SK-N-SH treated with all-trans-retinoic acid at 6 μM for 48 hours (cell line): Measurements from ENCODE around the gene ATRAID.

ENCODE experiments used
- PATZ1 ChIP-seq: fragments of 250-450 bp; sonication (Bioruptor Pico); IDR thresholded peaks from 2 replicates; pipeline ENCODE4 v1.8.0; 2020; ENCODE audit warnings: mild to moderate bottlenecking, moderate library complexity, borderline replicate concordance
- RARB ChIP-seq: fragments of 250-450 bp; sonication (Bioruptor Pico); IDR thresholded peaks from 2 replicates; pipeline ENCODE4 v1.8.0; 2021; ENCODE audit warnings: mild to moderate bottlenecking, moderate library complexity
- ZFP3 ChIP-seq: fragments of 250-450 bp; sonication (Bioruptor Pico); IDR thresholded peaks from 2 replicates; pipeline ENCODE4 v1.5.0; 2020; ENCODE audit warnings: mild to moderate bottlenecking, moderate library complexity
- ZFP30 ChIP-seq: fragments of 450-650 bp; formaldehyde crosslinking; IDR thresholded peaks from 2 replicates; pipeline ENCODE4 v1.5.0; 2022; ENCODE audit warnings: mild to moderate bottlenecking, moderate library complexity

DNA sequence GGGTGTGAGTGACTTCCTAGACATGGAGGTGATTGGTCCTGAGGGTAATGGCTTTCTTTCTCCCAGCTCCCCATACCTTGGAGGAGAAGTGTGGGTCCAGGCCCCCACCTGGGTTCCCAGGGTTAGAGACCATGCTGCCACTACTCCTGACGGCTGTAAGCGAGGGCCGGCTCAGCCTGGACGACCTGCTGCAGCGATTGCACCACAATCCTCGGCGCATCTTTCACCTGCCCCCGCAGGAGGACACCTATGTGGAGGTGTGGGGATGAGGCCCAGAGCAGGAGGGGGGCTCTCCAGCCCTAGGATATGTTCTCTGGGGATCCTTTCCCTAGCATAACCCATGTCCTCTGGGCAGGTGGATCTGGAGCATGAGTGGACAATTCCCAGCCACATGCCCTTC, 27.1 kb downstream of the ATRAID start:
- no peak for TF ChIP-seq ZFP3 (CRISPR knock-in tag)
- TF ChIP-seq ZFP30 (CRISPR knock-in tag): no peak
- no peak for TF ChIP-seq RARB
- TF ChIP-seq PATZ1 (CRISPR knock-in tag): no peak
